ENCODE measurements around the gene SLC16A11.

SLC16A11 gene

GRCh38 chr17:7080456-7081041 is 36.7 kb upstream of the SLC16A11 start:
- H3K4me3 ChIP-seq (replicated peaks in 1 of 2; ENCODE audit: low read depth in 2 of 2, low read length in 2 of 2) = no peak overlapping the region
- peak in 1 of 2 donors; percentile 13 for DNase-seq (ENCODE audit: low read depth in 2 of 2)
- no peak for TF ChIP-seq CTCF (IDR thresholded peaks at IDR 0.05; ENCODE audit: low read depth, low read length)

GRCh38 chr17:7079581-7080455 is 35.9 kb upstream of the SLC16A11 start, which contains the start of gene CLEC10A:
CLEC10A (minus strand) TSS chr17:7080251; CDS start chr17:7078812, 1,439 bp downstream.
- H3K4me3 ChIP-seq (replicated peaks in 1 of 2; ENCODE audit: low read depth in 2 of 2, low read length in 2 of 2) = no peak within 1 kb of the TSS
- no peak for TF ChIP-seq CTCF (IDR thresholded peaks at IDR 0.05; ENCODE audit: low read depth, low read length)
- no peak for DNase-seq (ENCODE audit: low read depth in 2 of 2)

- no peak overlapping the region for H3K4me3 ChIP-seq (replicated peaks in 1 of 2; ENCODE audit: low read depth in 2 of 2, low read length in 2 of 2)
- TF ChIP-seq CTCF (IDR thresholded peaks at IDR 0.05; ENCODE audit: low read depth, low read length) = no peak
- DNase-seq (ENCODE audit: low read depth in 2 of 2) = no peak
These were observed 34.8 kb upstream of the SLC16A11 start for GRCh38 chr17:7078711-7079110.

GRCh38 chr17:7077911-7078546 is 34.1 kb upstream of the SLC16A11 start:
- no peak for DNase-seq (ENCODE audit: low read depth in 2 of 2)
- no peak overlapping the region for H3K4me3 ChIP-seq (replicated peaks in 1 of 2; ENCODE audit: low read depth in 2 of 2, low read length in 2 of 2)
- TF ChIP-seq CTCF (IDR thresholded peaks at IDR 0.05; ENCODE audit: low read depth, low read length) = no peak

- TF ChIP-seq CTCF (IDR thresholded peaks at IDR 0.05; ENCODE audit: low read depth, low read length) = no peak
- DNase-seq (ENCODE audit: low read depth in 2 of 2) = no peak
- no peak overlapping the region for H3K4me3 ChIP-seq (replicated peaks in 1 of 2; ENCODE audit: low read depth in 2 of 2, low read length in 2 of 2)
These were observed 31.0 kb upstream of the SLC16A11 start for GRCh38 chr17:7074931-7075330.

- DNase-seq (ENCODE audit: low read depth in 2 of 2) = no peak
- TF ChIP-seq CTCF (IDR thresholded peaks at IDR 0.05; ENCODE audit: low read depth, low read length) = no peak
- no peak overlapping the region for H3K4me3 ChIP-seq (replicated peaks in 1 of 2; ENCODE audit: low read depth in 2 of 2, low read length in 2 of 2)
These were observed 28.5 kb upstream of the SLC16A11 start for GRCh38 chr17:7072406-7072805.
